GM12874 (cell line): ENCODE measurements around the gene TBC1D5.

Experiments
- TF ChIP-seq, protein P1 (sequence below): IDR thresholded peaks from 2 replicates; pipeline ENCODE4 v1.5.1; 2011; ENCODE audit warnings: low read depth, mild to moderate bottlenecking, control low read depth, low read length, moderate library complexity; ENCODE audit not compliant: insufficient read depth

Gene TBC1D5

GRCh38 chr3:17401912-17402311 is 340.5 kb downstream of the TBC1D5 start:
- TF ChIP-seq, protein P1, sequence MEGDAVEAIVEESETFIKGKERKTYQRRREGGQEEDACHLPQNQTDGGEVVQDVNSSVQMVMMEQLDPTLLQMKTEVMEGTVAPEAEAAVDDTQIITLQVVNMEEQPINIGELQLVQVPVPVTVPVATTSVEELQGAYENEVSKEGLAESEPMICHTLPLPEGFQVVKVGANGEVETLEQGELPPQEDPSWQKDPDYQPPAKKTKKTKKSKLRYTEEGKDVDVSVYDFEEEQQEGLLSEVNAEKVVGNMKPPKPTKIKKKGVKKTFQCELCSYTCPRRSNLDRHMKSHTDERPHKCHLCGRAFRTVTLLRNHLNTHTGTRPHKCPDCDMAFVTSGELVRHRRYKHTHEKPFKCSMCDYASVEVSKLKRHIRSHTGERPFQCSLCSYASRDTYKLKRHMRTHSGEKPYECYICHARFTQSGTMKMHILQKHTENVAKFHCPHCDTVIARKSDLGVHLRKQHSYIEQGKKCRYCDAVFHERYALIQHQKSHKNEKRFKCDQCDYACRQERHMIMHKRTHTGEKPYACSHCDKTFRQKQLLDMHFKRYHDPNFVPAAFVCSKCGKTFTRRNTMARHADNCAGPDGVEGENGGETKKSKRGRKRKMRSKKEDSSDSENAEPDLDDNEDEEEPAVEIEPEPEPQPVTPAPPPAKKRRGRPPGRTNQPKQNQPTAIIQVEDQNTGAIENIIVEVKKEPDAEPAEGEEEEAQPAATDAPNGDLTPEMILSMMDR: no peak

GRCh38 chr3:17399586-17399985 is 342.8 kb downstream of the TBC1D5 start:
- TF ChIP-seq, protein P1: no peak

- TF ChIP-seq, protein P1: no peak
Measured at GRCh38 chr3:17398959-17399551, 343.4 kb downstream of the TBC1D5 start.

GRCh38 chr3:17396036-17396435 is 346.4 kb downstream of the TBC1D5 start:
- TF ChIP-seq, protein P1: no peak

DNA sequence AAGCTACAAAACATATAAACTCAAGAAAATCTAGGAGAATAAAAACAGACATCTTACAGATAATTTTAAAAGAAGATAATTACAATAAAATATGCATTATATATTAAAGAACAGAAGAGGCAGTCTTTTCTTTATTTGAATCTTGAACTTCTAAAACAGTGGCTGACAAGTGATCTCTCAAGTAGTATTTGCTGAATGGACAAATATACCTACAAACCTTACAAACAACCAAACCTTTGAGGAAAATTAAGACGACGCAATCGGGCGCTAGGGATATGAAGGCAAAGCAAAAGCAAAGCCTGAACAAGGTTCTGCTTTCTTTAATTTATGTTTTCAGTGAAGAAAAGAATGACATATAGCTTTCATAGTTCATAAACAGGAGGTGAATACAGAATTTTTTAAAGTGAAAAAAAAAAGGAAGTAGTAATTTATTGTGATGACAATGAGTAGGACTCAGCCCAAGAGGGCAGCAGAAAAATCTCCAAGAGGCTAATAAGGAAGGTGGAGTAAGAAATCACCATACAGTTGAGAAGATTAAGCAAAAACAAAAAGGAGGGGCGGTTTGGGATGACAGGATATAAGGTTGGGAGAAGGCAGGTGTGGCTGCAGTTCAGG is 347.8 kb downstream of the TBC1D5 start:
- TF ChIP-seq, protein P1: no peak

DNA sequence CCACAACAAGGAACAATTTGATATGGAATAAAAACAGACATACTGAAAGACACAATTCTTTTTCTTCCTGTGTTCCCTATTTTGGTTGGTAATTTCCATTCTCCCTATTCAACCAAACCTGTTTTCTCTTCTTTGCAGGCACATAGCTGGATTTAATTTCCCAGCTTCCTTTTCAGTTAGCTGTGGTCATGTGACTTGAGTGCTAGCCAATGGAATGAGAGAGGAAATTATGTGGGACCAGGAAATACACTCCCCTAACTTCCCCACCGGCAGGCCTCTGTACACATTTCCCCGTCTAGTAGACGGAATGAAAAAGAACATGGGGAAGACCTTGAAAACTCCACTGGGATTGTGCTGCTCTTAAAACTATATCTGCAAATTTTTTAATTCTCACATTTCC is 351.6 kb downstream of the TBC1D5 start:
- TF ChIP-seq, protein P1: no peak

- TF ChIP-seq, protein P1: no peak
Measured at GRCh38 chr3:17387108-17387507, 355.3 kb downstream of the TBC1D5 start.

DNA sequence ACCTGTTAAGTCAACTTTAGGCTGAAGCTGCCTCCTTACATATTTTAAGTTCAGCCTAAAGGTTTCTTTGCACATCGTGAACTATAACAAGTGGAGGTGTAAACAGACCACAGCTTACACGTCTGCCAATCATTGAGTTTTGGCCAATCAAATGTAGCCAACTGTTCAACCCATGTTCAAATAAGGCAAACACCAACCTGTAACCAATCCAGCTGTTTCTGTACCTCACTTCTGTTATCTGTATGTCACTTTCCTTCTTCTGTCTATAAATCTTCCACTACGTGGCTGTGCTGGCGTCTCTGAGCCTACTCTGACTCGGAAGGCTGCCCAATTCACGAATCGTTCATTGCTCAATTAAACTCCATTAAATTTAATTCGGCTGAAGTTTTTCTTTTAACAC is 356.0 kb downstream of the TBC1D5 start:
- TF ChIP-seq, protein P1: no peak
